Measurements from ENCODE around the gene GABRB3.

The GABRB3 gene

DNA sequence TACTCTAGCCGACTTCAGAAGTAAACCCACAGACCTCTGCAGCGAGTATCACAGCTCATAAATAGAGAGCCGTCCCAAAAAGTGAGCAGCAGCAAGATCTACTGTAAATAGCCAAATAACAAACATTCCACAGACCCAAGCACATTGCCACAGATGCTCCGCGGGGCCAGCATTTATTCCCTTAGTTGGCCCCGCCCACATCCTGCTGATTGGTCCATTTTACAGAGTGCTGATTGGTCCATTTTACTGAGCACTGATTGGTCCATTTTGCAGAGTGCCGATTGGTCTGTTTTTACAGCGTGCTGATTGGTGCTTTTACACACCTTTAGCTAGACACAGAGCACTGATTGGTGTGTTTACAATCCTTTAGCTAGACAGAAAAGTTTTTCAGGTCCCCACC lies 17.3 kb upstream of the GABRB3 start:
- TF ChIP-seq, protein P1, sequence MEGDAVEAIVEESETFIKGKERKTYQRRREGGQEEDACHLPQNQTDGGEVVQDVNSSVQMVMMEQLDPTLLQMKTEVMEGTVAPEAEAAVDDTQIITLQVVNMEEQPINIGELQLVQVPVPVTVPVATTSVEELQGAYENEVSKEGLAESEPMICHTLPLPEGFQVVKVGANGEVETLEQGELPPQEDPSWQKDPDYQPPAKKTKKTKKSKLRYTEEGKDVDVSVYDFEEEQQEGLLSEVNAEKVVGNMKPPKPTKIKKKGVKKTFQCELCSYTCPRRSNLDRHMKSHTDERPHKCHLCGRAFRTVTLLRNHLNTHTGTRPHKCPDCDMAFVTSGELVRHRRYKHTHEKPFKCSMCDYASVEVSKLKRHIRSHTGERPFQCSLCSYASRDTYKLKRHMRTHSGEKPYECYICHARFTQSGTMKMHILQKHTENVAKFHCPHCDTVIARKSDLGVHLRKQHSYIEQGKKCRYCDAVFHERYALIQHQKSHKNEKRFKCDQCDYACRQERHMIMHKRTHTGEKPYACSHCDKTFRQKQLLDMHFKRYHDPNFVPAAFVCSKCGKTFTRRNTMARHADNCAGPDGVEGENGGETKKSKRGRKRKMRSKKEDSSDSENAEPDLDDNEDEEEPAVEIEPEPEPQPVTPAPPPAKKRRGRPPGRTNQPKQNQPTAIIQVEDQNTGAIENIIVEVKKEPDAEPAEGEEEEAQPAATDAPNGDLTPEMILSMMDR (IDR thresholded peaks at IDR 0.05) = no peak
- no peak for TF ChIP-seq ZFX (IDR thresholded peaks at IDR 0.05; ENCODE audit: borderline replicate concordance)
- no peak overlapping the region for H3K27ac ChIP-seq

DNA sequence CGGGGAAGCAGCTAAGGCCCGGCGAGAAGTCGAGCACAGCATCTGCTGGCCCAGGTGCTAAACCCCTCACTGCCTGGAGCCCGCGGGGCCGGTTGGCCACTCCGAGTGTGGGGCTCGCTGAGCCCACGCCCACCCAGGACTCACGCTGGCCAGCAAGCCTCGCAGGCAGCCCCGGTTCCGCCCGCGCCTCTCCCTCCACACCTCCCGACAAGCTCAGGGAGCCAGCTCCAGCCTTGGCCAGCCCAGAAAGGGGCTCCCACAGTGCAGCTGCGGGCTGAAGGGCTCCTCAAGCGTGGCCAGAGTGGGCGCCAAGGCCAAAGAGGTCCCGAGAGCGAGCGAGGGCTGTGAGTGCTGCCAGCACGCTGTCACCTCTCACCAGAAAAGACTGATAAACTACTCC lies 8.9 kb upstream of the GABRB3 start:
- no peak for TF ChIP-seq ZFX (IDR thresholded peaks at IDR 0.05; ENCODE audit: borderline replicate concordance)
- TF ChIP-seq, protein P1 (IDR thresholded peaks at IDR 0.05) = no peak
- no peak overlapping the region for H3K27ac ChIP-seq

DNA sequence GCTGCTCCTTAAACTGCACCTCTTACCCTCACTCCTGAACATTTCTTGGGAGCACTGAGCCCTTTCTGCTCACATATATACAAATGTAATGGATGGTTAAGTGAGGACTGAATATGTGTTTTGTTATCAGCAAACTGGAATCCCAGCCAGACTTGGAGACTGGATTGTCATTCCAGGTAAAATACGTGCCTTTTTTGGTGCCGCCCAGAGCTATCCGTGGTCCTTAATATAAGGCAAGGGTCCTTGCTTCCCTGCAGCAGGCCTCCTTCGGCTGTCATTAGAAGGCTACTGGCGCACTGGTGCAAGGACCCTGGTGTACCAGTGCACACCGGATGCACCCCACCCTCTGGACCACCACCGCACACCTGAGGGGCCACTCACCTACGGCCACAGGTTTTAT lies 1.1 kb upstream of the GABRB3 start:
- TF ChIP-seq ZFX (IDR thresholded peaks at IDR 0.05; ENCODE audit: borderline replicate concordance) = no peak
- TF ChIP-seq, protein P1 (IDR thresholded peaks at IDR 0.05) = no peak
- H3K27ac ChIP-seq = no peak overlapping the region

DNA sequence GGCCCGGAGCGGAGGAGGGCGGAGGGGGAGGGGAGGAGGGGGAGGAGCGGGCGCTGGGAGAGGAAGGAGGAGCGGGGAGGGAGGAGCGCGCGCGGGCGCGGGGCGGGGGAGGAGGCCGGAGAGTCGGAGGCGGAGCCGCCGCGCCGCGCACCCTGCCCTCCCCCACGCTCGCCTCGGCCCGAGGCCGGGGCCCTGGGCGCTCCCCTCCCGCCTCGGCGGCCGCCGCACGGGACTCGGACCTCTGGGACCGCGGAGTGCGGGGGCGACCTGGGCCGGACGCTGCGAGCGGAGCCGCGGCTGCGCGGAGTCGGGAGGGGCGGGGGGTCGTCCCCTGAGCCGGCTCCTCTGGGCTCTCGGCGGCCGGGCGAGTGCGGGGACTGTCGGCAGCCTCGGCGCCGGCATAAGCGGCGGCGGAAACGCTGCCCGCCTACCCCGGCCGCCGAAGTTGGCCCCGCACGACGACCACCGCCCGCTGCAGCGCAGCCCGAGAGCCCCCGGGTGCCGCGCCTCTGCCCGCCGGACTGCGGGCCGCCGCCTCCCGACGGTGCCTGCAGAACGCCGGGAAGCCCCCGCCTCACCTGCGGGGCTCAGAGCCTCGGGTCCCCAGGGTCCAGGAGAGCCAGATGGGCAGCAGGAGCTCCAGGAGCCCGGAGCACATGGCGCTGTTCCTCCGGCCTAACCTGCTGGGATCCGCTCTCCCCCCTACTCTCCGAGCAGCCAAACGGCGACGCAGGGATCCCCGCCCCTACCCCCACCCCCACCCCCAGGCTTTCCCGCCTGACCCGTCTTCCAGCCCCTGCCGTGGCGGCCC lies 406 bp upstream of the GABRB3 start:
- TF ChIP-seq, protein P1 (IDR thresholded peaks at IDR 0.05) = no peak
- TF ChIP-seq ZFX (IDR thresholded peaks at IDR 0.05; ENCODE audit: borderline replicate concordance) = no peak
- H3K27ac ChIP-seq = no peak overlapping the region

DNA sequence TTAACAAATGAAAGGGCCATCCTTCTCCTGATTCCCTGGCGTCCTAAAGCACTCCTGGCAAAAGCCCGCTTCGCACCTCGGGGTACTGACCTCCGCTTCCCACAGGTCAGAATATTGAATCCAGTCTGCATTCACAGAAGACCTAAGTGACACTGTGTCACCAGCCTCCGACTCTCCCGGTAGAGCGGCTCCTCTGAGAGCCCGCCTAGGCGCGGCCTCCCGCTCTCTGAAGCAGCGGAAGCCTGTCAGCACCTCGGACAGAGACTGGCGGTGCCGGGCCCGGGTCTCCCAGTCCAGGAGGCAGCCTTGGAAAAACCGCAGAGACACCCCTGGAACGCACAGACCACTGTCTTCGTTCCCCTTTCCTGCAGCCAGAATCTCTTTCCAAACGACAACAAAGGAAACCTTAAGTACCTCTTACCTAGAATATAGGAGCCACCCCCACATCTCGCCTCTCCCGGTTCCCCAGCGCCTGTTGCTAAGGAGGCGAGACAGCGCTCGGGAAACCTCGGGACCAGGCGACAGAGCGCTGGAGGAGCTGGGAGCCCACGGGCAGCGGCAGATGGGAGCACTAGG lies 1.2 kb downstream of the GABRB3 start:
- TF ChIP-seq ZFX (IDR thresholded peaks at IDR 0.05; ENCODE audit: borderline replicate concordance) = no peak
- TF ChIP-seq, protein P1 (IDR thresholded peaks at IDR 0.05) = no peak
- no peak overlapping the region for H3K27ac ChIP-seq

DNA sequence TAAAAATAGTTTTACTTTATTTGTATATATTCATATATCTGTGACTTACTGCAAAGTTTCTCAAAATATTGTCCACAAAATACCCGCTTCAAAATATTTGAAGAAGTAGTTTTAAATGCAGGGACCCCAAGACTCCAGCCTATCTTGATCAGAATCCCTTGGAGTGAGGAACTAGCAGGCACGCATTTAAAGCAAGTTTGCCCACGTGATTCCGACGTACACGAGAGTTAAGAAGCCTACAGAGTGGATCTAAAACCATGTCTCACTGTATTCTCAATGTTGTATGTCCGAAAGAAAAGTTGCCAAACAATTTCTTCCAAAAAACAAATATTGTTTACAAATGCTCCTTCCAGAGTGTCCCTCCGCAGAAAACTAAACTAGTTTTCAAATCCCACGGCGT lies 1.7 kb downstream of the GABRB3 start:
- no peak overlapping the region for H3K27ac ChIP-seq
- TF ChIP-seq ZFX (IDR thresholded peaks at IDR 0.05; ENCODE audit: borderline replicate concordance) = no peak
- TF ChIP-seq, protein P1 (IDR thresholded peaks at IDR 0.05) = no peak

DNA sequence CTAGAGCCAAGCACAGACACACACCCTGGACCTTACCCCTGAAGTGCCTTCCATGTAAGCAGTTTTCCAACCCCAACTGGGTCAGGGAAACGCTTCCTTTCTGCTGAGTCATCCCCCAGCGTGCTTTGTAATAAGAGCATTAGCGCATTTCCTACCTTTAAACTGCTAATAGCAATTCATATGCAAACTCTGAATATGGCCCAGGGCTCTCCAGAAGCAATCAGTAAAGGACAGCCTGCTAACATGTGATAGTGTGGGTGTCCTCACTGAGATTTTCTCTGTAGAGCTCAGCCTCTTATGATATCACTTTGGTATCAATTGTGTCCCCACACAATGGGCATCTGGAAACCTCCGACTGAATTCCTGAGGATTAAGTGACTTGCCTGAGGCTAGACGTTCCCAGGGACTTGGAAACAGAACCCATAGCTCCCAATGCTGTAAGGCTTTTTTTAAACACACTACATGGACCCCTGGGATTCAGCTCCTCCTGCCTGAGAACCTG lies 5.6 kb downstream of the GABRB3 start:
- TF ChIP-seq, protein P1 (IDR thresholded peaks at IDR 0.05) = no peak
- TF ChIP-seq ZFX (IDR thresholded peaks at IDR 0.05; ENCODE audit: borderline replicate concordance) = no peak
- H3K27ac ChIP-seq = no peak overlapping the region

Data from 22Rv1 (cell line).